HG02885 (cell line): ENCODE data around the gene FUZ.

Experiments used
- ATAC-seq: cut with Tn5 transposase; IDR thresholded peaks from one replicate; pipeline ENCODE4 v1.9.1; 2021; ENCODE audit warnings: mild to moderate bottlenecking; ENCODE audit not compliant: unreplicated experiment, poor library complexity

Gene FUZ

GRCh38 chr19:49852631-49853126 is 39.6 kb upstream of the FUZ start:
- ATAC-seq: no peak

GRCh38 chr19:49851456-49852259 is 38.6 kb upstream of the FUZ start:
- ATAC-seq: no peak

GRCh38 chr19:49850487-49851342 is 37.6 kb upstream of the FUZ start, which contains the start of gene PTOV1:
Gene PTOV1, plus strand, starts transcription at chr19:49851159.
- ATAC-seq: peak; percentile 81

- peak; percentile 2 for ATAC-seq
These were observed 37.1 kb upstream of the FUZ start for GRCh38 chr19:49850221-49850486.

GRCh38 chr19:49849433-49850220 is 36.5 kb upstream of the FUZ start:
- ATAC-seq: no peak

GRCh38 chr19:49848938-49849337 is 35.8 kb upstream of the FUZ start:
- no peak for ATAC-seq

DNA sequence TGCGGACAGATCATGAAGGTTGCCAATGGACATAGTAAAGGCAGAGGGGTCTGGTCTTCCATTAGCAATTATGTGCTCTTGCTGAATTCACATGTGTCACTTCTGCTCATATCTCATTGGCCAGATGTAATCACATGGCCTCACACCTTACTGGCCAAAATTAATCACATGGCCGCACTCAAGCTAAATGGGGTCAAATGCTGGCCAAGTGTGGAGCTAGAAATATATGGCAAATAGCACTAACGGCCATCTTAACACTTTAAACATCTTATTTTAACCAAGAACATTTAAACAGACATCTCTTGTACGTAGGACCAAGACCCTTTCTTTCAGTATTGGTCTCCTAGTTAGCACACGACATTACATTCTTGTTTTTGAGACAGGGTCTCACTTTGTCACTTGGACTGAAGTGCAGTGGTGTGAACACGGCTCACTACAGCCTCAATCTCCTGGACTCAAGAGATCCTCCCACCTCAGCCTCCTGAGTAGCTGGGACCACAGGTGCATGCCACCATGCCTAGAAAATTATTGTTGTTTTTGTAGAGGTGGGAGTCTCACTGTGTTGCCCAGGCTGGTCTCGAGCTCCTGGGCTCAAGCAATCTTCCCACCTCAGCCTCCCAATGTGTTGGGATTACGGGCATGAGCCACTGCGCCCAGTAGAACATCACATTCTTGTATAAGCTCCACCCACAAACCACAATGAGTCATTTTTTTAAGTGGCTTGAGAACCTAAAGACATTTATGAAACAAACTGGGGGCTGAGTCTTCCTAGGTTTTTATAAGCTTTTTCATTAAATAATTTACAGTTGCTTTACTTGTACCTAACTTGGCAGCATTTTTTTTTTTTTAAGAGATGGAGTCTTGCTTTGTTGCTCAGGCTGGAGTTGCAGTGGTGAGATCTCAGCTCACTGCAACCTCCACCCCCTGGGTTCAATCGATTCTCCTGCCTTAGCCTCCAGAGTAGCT is 34.9 kb upstream of the FUZ start:
- no peak for ATAC-seq

GRCh38 chr19:49846408-49846807 is 33.3 kb upstream of the FUZ start:
- no peak for ATAC-seq

DNA sequence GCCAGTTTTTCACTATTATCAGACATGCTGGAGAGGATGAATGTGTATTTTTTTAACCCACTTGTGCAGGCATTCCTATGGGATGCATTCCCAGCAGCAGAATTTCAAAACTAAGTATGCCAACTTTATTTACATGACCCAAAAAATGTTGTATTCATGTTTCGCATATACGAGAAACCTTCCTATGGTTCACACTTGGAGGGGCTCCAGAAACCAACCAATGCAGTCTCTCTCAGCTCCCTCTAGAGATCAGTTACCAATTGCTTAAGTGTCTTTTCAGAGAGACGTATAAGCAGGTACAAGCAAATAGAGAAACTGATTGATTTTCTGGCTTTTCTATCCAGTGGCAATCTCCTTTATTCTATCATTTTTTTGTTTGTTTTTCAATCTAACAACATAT is 32.3 kb upstream of the FUZ start:
- no peak for ATAC-seq

GRCh38 chr19:49844138-49845095 is 31.3 kb upstream of the FUZ start:
- no peak for ATAC-seq

- ATAC-seq: no peak
These were observed 30.2 kb upstream of the FUZ start for GRCh38 chr19:49843265-49843664.

- ATAC-seq: no peak
These were observed 27.7 kb upstream of the FUZ start for GRCh38 chr19:49840736-49841249.

DNA sequence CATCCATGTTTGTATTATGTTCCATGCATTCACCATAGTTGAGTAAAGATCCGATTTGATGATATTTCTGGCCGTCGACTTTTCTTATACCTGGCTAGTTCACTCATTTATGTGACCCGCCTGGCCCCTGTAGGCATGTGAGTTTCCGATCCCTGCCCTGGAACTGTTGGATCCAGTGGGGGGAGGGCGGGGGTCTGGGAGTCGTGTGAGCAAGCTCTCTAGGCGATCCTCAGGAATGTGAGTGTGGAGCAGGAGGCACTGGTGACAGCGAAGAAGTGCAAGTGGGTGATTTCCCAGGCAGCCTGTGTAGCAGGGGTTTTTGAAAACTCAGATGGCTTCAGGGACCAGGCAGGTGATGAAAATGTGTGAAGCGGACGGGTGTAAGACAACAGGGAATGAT is 27.2 kb upstream of the FUZ start:
- ATAC-seq: no peak

DNA sequence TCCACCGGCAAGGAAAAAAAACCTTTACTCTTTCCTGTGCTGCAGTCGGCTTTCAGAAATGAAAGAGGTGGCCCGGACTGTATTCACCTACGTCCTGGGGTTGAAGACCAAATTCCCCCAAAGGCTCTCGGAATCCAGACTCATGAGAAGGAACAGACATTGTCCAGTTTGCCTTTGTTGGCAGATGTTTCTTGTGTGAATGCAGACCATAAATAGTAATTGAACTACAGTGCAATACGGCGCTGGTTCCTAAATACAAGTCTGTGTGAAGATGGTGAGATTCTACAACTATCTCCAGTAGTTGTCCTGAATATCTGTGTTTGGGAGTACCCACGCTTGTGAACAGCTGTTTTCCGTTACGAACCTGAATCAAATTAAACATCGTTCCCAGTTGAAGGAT is 26.6 kb upstream of the FUZ start:
- ATAC-seq: no peak

- no peak for ATAC-seq
These were observed 25.9 kb upstream of the FUZ start for GRCh38 chr19:49838885-49839588.

DNA sequence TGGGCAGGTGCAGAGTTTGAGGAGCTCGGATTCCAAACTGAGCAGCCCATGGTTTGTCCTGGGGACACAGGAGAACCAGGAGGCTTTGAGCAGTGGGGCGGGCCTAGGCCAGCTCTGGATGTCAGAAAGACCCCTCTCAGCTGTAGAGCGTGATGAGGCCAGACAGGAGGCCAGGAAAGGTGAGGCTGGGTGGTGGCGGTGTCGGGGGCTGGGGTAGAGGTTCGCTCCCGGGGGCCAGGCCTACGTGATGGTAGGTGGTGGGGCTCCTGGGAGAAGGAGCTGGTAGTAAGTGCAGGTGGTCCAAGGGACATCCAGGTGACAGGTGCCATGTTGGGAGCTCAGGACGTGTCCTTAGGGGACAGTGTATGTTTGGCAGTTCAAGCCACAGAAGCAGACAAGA is 24.3 kb upstream of the FUZ start:
- no peak for ATAC-seq

DNA sequence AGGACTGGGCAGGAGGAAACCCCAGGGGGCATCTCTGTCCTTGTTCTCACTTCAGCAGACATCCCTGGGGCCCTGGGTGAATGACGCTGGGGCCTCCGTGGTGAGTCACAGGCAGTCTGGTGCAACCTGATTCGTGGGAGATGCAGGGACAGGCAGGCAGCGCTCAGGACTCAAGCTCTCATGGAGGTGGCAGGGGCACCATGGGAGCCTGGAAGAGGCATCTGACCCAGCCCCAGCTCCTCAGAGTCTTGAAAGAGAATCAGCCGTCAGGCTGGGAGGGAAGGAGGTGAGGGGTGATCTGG is 23.9 kb upstream of the FUZ start:
- no peak for ATAC-seq
